Body of pancreas (tissue), 4 donors: ENCODE measurements around the gene BCO2. TPM values are rescaled to one million over a fixed set of nuclear protein-coding genes. Genes with fewer than 3 reads are reported as not detected.

Experiments used
- ATAC-seq: fragments of 150-250 bp; one replicate; pipeline ENCODE4 v1.9.1; 2016
- DNase-seq, 4 donors: peaks; one replicate each; pipeline ENCODE4 v3.0.0-alpha.2; 2019
- H3K27ac ChIP-seq, 4 donors: fragments of 200-600 bp; sonication (generic); 1 replicate in 3 of 4; 2 replicates in 1 of 4; pipeline versions ENCODE4 v1.5.1 to v1.6.1; 2016 to 2019; ENCODE audit warnings: mild to moderate bottlenecking in 1 of 4, mixed read lengths in 1 of 4, moderate library complexity in 1 of 4
- H3K27me3 ChIP-seq, 2 donors: fragments of 200-600 bp; sonication (generic); one replicate each; pipeline ENCODE4 v1.6.0; 2016; ENCODE audit warnings: mild to moderate bottlenecking in 1 of 2
- H3K36me3 ChIP-seq, 2 donors: fragments of 200-600 bp; sonication (generic); replicated peaks in 1 of 2; 2 replicates each; pipeline ENCODE4 v1.5.1; 2016; ENCODE audit warnings: low read depth in 2 of 2; ENCODE audit not compliant: insufficient read depth in 1 of 2
- H3K4me1 ChIP-seq: fragments of 200-600 bp; sonication (generic); one replicate; pipeline ENCODE4 v1.6.0; 2016
- H3K4me3 ChIP-seq, 2 donors: fragments of 200-600 bp; sonication (generic); 1 replicate in 1 of 2; 2 replicates in 1 of 2; pipeline ENCODE4 v1.5.1; 2016 to 2019
- H3K9me3 ChIP-seq, 3 donors: fragments of 200-600 bp; sonication (generic); 1 replicate in 2 of 3; 2 replicates in 1 of 3; pipeline ENCODE4 v1.5.1; 2016
- POLR2A ChIP-seq, 3 donors: fragments of 450-650 bp; IDR thresholded peaks; one replicate each; pipeline ENCODE4 v1.6.1; 2016; ENCODE audit warnings: antibody characterized with exemption in 3 of 3, mild to moderate bottlenecking in 2 of 3
- WGBS, 2 donors: methylation state at CpG; one replicate each; pipeline ENCODE4 v1.1.5; 2017; 5-methylcytosine and 5-hydroxymethylcytosine counted together
- intact Hi-C: fragments of 100-400 bp; cut with DNase I; formaldehyde crosslinking; loops from one replicate; pipeline ENCODE4 v1.15.1; 2023
- total RNA-seq, 2 donors: library from RNA; depleted of rRNA; stranded (reverse); fragments of >200 nt; gene quantifications; one replicate each; pipeline ENCODE4 v1.1.0, GENCODE V29; 2016
- TF ChIP-seq, protein P1 (sequence below), 7 experiments: fragments of 450-650 bp in 4 of 7; fragments of 200-600 bp in 3 of 7; sonication (generic) in 3 of 7; IDR thresholded peaks; one replicate each; pipeline ENCODE4 v1.5.1; 2016 to 2019; ENCODE audit warnings: antibody characterized with exemption in 7 of 7

BCO2 gene
- total RNA-seq, 2 donors from 2014 or later: 3.6 to 4.2 TPM

DNA sequence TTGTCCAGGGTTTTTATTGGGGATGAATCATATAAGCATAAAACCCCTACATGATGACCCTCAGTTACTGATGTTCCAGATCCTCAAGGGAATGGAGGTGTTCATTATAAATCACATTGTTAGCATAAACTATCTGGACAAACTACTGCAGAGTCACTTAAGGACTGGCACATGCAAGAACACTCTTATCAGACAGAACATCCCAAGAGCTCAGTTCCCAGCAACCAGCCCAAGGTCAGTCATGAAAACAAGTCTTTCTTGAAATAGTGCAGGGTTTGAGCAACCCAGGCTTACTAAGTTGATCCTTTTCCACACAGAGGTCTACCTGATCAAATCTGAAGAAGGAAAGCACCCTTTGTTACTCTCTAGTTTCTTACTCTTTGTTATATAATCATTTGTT lies 37.4 kb downstream of the BCO2 start:
- TF ChIP-seq POLR2A (IDR thresholded peaks at IDR 0.05): no peak
- TF ChIP-seq, protein P1, sequence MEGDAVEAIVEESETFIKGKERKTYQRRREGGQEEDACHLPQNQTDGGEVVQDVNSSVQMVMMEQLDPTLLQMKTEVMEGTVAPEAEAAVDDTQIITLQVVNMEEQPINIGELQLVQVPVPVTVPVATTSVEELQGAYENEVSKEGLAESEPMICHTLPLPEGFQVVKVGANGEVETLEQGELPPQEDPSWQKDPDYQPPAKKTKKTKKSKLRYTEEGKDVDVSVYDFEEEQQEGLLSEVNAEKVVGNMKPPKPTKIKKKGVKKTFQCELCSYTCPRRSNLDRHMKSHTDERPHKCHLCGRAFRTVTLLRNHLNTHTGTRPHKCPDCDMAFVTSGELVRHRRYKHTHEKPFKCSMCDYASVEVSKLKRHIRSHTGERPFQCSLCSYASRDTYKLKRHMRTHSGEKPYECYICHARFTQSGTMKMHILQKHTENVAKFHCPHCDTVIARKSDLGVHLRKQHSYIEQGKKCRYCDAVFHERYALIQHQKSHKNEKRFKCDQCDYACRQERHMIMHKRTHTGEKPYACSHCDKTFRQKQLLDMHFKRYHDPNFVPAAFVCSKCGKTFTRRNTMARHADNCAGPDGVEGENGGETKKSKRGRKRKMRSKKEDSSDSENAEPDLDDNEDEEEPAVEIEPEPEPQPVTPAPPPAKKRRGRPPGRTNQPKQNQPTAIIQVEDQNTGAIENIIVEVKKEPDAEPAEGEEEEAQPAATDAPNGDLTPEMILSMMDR (IDR thresholded peaks at IDR 0.05): no peak
- peaks cover 5% of the 10 kb centered on the region for H3K4me1 ChIP-seq
- H3K4me3 ChIP-seq: no peak overlapping the region
- H3K27me3 ChIP-seq: no peaks in the 10 kb centered on the region
- no peak overlapping the region for H3K27ac ChIP-seq
- peak in 2 of 4 donors; percentile 16 to 23 for DNase-seq
- intact Hi-C loops: no loop called here
- ATAC-seq: peak; percentile 52
- no peaks in the 10 kb centered on the region for H3K9me3 ChIP-seq
- no peaks in the 10 kb centered on the region for H3K36me3 ChIP-seq

DNA sequence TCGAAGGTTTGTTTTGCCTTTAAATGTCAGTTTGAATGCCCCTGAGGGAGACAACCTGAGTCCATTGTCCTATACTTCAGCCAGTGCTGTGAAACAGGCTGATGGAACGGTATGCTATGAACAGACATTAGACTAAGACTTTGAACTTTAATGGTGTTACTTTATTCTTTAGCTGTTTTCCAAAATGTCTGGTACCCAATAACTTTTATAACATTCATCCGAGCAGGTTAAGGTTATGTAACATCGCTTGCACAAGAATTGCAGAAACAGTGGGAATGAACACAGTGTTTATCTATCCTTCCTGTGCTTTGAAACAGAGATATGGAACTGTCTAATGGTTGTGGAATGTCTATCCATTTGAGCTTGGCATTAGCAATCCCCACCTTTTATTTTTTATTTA lies 38.4 kb downstream of the BCO2 start:
- H3K36me3 ChIP-seq: no peaks in the 10 kb centered on the region
- 75 to 76% methylated on average over 4 of the region's 4 CpGs for WGBS, 2 donors
- no peak overlapping the region for H3K27ac ChIP-seq
- ATAC-seq (no peak), DNase-seq (no peak)
- no peaks in the 10 kb centered on the region for H3K9me3 ChIP-seq
- TF ChIP-seq, protein P1 (IDR thresholded peaks at IDR 0.05): no peak
- no peak for TF ChIP-seq POLR2A (IDR thresholded peaks at IDR 0.05)
- no peak overlapping the region for H3K4me3 ChIP-seq
- peaks cover 5% of the 10 kb centered on the region for H3K4me1 ChIP-seq
- intact Hi-C loops: no loop called here
- H3K27me3 ChIP-seq: no peaks in the 10 kb centered on the region

DNA sequence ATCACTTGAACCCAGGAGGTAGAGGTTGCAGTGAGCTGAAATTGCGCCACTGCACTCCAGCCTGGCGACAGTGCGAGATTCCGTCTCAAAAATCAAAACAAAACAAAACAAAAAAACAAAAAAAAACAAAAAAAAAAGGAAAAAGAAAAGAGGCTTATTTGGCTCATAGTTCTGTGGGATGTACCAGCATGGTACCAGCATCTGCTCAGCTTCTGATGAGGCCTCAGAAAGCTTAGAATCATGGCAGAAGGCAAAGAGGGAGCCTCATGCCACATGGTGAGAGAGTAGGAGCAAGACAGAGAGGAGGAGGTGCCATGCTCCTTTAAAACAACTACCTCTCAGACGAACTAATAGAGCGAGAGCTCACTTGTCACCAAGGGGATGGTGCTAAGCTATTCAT lies 40.3 kb downstream of the BCO2 start:
- H3K9me3 ChIP-seq: no peaks in the 10 kb centered on the region
- DNase-seq: no peak
- H3K4me1 ChIP-seq: peaks cover 5% of the 10 kb centered on the region
- 83 to 86% methylated on average over 6 of the region's 6 CpGs for WGBS, 2 donors
- intact Hi-C loops: loop anchor here (5.0 kb wide), 1 partner anchor 67 kb away; no protein-coding TSS in a partner anchor
- ATAC-seq: no peak
- TF ChIP-seq, protein P1 (IDR thresholded peaks at IDR 0.05): no peak
- no peak for TF ChIP-seq POLR2A (IDR thresholded peaks at IDR 0.05)
- H3K27ac ChIP-seq: no peak overlapping the region
- H3K36me3 ChIP-seq: no peaks in the 10 kb centered on the region
- no peak overlapping the region for H3K4me3 ChIP-seq
- H3K27me3 ChIP-seq: no peaks in the 10 kb centered on the region

DNA sequence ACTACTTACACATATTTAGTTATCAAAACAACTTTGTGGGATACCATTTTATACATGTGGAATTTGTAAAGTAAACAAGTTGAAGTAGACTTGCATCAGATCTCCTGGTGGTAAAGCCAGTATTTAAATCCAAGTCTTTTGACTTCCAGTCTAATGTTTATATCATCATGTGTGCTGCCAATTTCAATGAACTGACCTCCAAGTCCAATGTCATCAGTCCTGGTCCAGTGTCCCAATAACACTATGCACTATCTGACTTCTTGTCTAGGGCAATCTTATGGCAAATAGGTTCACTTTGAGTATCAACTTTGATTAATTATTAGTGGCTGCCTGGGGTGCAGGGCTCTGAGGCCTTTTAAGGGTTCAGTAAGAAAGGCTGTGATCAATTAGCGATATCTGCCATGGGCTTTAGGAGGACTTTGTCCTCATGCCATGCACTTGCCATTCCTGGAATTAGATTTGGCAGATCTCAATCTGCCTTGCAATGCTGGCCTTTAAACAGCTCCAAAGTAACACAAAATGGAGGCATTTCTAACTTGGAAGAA lies 41.3 kb downstream of the BCO2 start:
- H3K36me3 ChIP-seq: no peaks in the 10 kb centered on the region
- H3K9me3 ChIP-seq: no peaks in the 10 kb centered on the region
- 71 to 90% methylated on average over 1 of the region's 1 CpG for WGBS, 2 donors
- DNase-seq (no peak), ATAC-seq (no peak)
- H3K27ac ChIP-seq: no peak overlapping the region
- intact Hi-C loops: loop anchor here (5.0 kb wide), 1 partner anchor 66 kb away; no protein-coding TSS in a partner anchor
- TF ChIP-seq, protein P1 (IDR thresholded peaks at IDR 0.05): no peak
- no peak for TF ChIP-seq POLR2A (IDR thresholded peaks at IDR 0.05)
- no peaks in the 10 kb centered on the region for H3K27me3 ChIP-seq
- H3K4me3 ChIP-seq: no peak overlapping the region
- H3K4me1 ChIP-seq: peaks cover 5% of the 10 kb centered on the region
